GM13977 (cell line): ENCODE measurements around the gene ITIH3.

ENCODE experiments used
- DNase-seq: peaks from one replicate; pipeline ENCODE4 v3.0.0; 2012; ENCODE audit warnings: low spot score
- in situ Hi-C: fragments of 300-500 bp; cut with MboI; formaldehyde crosslinking; loops from one replicate; pipeline ENCODE4 v1.12.0; 2022; ENCODE audit warnings: low sequenced_read_pairs, low pct_unique_long_range_greater_than_20kb, mixed read lengths, inconsistent platforms; ENCODE audit not compliant: unreplicated experiment
- TF ChIP-seq, protein P1 (sequence below): IDR thresholded peaks from 2 replicates; pipeline ENCODE4 v1.5.1; 2012; ENCODE audit warnings: mild to moderate bottlenecking, control low read depth; ENCODE audit not compliant: insufficient read depth; ENCODE audit errors: extremely low read depth, missing control alignments

The ITIH3 gene

GRCh38 chr3:52770496-52771333, 23.9 kb upstream of the ITIH3 start, which contains the start of gene NEK4:
NEK4 (minus strand) TSS chr3:52770940; CDS start chr3:52770746, 194 bp downstream.
- DNase-seq: peak; percentile 95
- in situ Hi-C loops: no loop called here
- TF ChIP-seq, protein P1, sequence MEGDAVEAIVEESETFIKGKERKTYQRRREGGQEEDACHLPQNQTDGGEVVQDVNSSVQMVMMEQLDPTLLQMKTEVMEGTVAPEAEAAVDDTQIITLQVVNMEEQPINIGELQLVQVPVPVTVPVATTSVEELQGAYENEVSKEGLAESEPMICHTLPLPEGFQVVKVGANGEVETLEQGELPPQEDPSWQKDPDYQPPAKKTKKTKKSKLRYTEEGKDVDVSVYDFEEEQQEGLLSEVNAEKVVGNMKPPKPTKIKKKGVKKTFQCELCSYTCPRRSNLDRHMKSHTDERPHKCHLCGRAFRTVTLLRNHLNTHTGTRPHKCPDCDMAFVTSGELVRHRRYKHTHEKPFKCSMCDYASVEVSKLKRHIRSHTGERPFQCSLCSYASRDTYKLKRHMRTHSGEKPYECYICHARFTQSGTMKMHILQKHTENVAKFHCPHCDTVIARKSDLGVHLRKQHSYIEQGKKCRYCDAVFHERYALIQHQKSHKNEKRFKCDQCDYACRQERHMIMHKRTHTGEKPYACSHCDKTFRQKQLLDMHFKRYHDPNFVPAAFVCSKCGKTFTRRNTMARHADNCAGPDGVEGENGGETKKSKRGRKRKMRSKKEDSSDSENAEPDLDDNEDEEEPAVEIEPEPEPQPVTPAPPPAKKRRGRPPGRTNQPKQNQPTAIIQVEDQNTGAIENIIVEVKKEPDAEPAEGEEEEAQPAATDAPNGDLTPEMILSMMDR: no peak

DNA sequence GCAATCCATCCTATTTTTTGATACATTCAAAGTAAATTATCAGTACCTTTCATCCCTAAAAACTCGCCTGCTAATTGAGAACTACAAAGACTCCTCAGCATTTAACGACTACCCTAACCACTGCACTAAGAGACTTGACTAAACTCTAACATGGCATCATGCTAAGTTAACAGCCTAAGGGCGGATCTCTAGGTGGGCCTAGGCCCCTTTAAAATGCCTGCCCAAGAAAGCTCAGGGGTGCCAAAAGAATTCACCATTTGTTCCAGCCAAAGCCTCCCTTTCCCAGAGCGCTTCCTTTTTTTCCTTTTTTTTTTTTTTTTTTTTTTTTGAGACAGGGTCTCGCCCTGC, 23.3 kb upstream of the ITIH3 start:
- TF ChIP-seq, protein P1: no peak
- no peak for DNase-seq
- in situ Hi-C loops: no loop called here

DNA sequence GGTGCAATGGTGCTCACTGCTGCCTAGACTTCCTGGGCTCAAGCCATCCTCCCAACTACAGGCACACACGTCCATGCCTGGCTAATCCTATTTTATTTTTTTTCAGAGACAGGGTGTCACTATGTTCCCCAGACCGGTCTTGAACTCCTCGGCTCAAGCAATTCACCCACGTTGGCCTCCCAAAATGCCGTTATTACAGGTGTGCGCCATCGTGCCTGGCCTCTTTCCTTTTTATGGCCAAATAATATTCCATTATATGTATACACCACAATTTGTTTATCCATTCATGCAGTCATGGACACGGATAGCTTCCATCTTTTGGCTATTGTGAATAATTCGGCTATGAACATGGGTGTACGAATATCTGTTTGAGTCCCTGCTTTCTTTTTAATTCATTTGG, 22.9 kb upstream of the ITIH3 start:
- TF ChIP-seq, protein P1: no peak
- in situ Hi-C loops: no loop called here
- no peak for DNase-seq

GRCh38 chr3:52773361-52774065, 21.1 kb upstream of the ITIH3 start:
- no peak for DNase-seq

GRCh38 chr3:52774066-52774713, 20.4 kb upstream of the ITIH3 start:
- no peak for DNase-seq

More at GRCh38 chr3:52773361-52774065, 21.1 kb upstream of the ITIH3 start:
- in situ Hi-C loops: no loop called here
- TF ChIP-seq, protein P1: no peak

More at GRCh38 chr3:52774066-52774713, 20.4 kb upstream of the ITIH3 start:
- in situ Hi-C loops: no loop called here
- TF ChIP-seq, protein P1: no peak
